Uterus (tissue), 4 donors: Measurements from ENCODE around the gene UMPS. TPM values are rescaled to one million over a fixed set of nuclear protein-coding genes. Genes with fewer than 3 reads are reported as not detected.
A peak's percentile ranks its signal among the peaks of the same experiment; 100 is the strongest.

ENCODE experiments used
- DNase-seq, 2 donors: peaks; one replicate each; pipeline ENCODE4 v3.0.0-alpha.2; 2019 to 2020
- H3K27ac ChIP-seq, 2 donors: fragments of 200-600 bp; sonication (generic); 1 replicate in 1 of 2; 2 replicates in 1 of 2; pipeline ENCODE4 v1.5.1; 2016 to 2018
- H3K27me3 ChIP-seq, 2 donors: fragments of 200-600 bp; sonication (generic); one replicate each; pipeline ENCODE4 v1.5.1; 2018 to 2019; ENCODE audit warnings: control low read depth in 1 of 2
- H3K36me3 ChIP-seq, 2 donors: fragments of 200-600 bp; sonication (generic); one replicate each; pipeline ENCODE4 v1.5.1; 2019; ENCODE audit warnings: control low read depth in 1 of 2
- H3K4me1 ChIP-seq, 2 donors: fragments of 200-600 bp; sonication (generic); one replicate each; pipeline ENCODE4 v1.5.1; 2018 to 2019; ENCODE audit warnings: control low read depth in 1 of 2
- H3K4me3 ChIP-seq, 2 donors: fragments of 200-600 bp; sonication (generic); 1 replicate in 1 of 2; 2 replicates in 1 of 2; pipeline ENCODE4 v1.5.1; 2018 to 2019; ENCODE audit warnings: mild to moderate bottlenecking in 1 of 2
- H3K9me3 ChIP-seq, 2 donors: fragments of 200-600 bp; sonication (generic); one replicate each; pipeline ENCODE4 v1.5.1; 2019; ENCODE audit warnings: control low read depth in 1 of 2
- CTCF ChIP-seq, 4 experiments: fragments of 200-600 bp in 2 of 4; fragments of 450-650 bp in 2 of 4; sonication (generic) in 2 of 4; IDR thresholded peaks; one replicate each; pipeline ENCODE4 v1.5.1; 2016 to 2019; ENCODE audit warnings: antibody characterized with exemption in 4 of 4, mild to moderate bottlenecking in 2 of 4, moderate library complexity in 1 of 4
- POLR2A ChIP-seq, 2 donors: fragments of 450-650 bp; IDR thresholded peaks; one replicate each; pipeline ENCODE4 v1.6.1; 2016; ENCODE audit warnings: antibody characterized with exemption in 2 of 2, mild to moderate bottlenecking in 1 of 2, moderate library complexity in 1 of 2
- intact Hi-C: fragments of 100-400 bp; cut with DNase I; formaldehyde crosslinking; loops from one replicate; pipeline ENCODE4 v1.15.1; 2023; ENCODE audit warnings: low total_unique reads
- total RNA-seq, 4 donors: library from RNA; depleted of rRNA in 3 of 4; stranded (reverse); fragments of >200 nt in 3 of 4; gene quantifications; one replicate each; pipeline versions ENCODE4 v1.1.0 to v1.2.4, GENCODE V29; 2014 to 2023
- donor health status: DM: yes; HTN: yes; CAD: no.

UMPS gene
- total RNA-seq, 4 donors from 2014 or later, result 5.4 to 54.8 (median 19.9) TPM

DNA sequence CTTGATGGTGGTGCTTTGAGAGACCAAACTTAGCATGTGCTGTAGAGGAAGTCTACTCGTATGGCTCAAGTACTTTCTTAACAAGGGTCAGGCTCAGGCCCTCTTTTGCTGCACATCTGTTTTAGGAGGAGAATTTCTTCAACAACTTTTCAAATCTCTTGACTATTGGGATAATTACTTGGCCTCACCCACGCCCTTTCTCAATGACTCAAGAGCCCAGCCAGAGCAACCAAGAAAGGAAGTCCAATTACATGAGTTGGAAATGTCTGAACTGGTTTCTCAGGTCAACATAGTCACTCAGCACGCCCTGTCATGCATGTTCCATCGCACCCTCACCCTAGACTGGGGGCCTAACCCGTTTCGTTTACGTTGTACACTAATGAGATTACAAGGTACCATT lies 44.8 kb upstream of the UMPS start:
- TF ChIP-seq CTCF (IDR thresholded peaks at IDR 0.05), result no peak
- TF ChIP-seq POLR2A (IDR thresholded peaks at IDR 0.05), result no peak
- H3K36me3 ChIP-seq, result no peaks in the 10 kb centered on the region
- no peaks in the 10 kb centered on the region for H3K9me3 ChIP-seq
- DNase-seq, result no peak
- no peak overlapping the region for H3K4me3 ChIP-seq
- intact Hi-C loops, result no loop called here
- no peak overlapping the region for H3K27ac ChIP-seq
- H3K4me1 ChIP-seq, result no peaks in the 10 kb centered on the region
- no peaks in the 10 kb centered on the region for H3K27me3 ChIP-seq

DNA sequence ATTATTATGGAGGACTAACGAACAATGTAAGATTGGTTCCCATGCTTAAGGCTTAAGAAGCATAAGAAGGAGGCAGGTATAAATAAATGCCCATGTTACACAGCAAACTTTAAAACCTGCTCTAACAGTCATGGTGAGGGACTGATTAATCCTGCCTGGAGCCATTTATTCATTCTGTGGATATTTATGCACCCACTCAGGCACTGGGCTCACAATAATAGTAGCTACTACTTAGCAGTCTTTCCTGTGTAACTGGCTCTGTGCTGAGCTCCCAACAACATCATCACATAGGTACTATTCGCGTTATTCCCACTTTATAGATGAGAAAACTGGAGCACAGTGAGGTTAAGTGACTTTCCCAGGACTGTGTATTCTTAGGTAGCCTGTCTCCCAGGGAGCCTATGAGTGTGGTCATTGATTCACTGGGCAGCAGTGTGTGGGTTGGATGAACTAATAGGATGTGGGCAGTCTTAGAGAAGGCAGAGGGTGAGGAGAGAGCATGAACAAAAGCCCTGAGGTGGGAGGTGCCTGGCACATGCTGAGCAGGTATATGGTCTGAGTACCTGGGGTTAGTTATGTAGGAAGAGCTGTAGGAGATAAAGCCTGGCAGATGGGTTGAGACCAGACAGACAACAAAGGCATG lies 44.1 kb upstream of the UMPS start:
- Histone ChIP-seq H3K27me3 (no peaks in the 10 kb centered on the region), H3K9me3 (no peaks in the 10 kb centered on the region), H3K4me1 (no peaks in the 10 kb centered on the region), H3K36me3 (no peaks in the 10 kb centered on the region), H3K4me3 (no peak overlapping the region), H3K27ac (no peak overlapping the region)
- no peak for DNase-seq
- TF ChIP-seq CTCF (IDR thresholded peaks at IDR 0.05), result no peak
- TF ChIP-seq POLR2A (IDR thresholded peaks at IDR 0.05), result no peak
- intact Hi-C loops, result no loop called here

- peak; percentile 64 to 71 for DNase-seq
- intact Hi-C loops, result loop anchor here (2.0 kb wide), 1 partner anchor 124 kb away; no protein-coding TSS in a partner anchor
- H3K27ac ChIP-seq, result no peak overlapping the region
- no peaks in the 10 kb centered on the region for H3K36me3 ChIP-seq
- H3K9me3 ChIP-seq, result no peaks in the 10 kb centered on the region
- TF ChIP-seq POLR2A (IDR thresholded peaks at IDR 0.05) (no peak), CTCF (IDR thresholded peaks at IDR 0.05) (peak; percentile 65 to 83 (median 76))
- H3K4me1 ChIP-seq, result no peaks in the 10 kb centered on the region
- H3K27me3 ChIP-seq, result no peaks in the 10 kb centered on the region
- no peak overlapping the region for H3K4me3 ChIP-seq
Measured at GRCh38 chr3:124688581-124689454, 41.4 kb upstream of the UMPS start.

- DNase-seq, result no peak
- intact Hi-C loops, result no loop called here
Measured at GRCh38 chr3:124691599-124691998, 38.7 kb upstream of the UMPS start.

More at GRCh38 chr3:124691599-124691998, 38.7 kb upstream of the UMPS start:
- TF ChIP-seq CTCF (IDR thresholded peaks at IDR 0.05), result no peak
- no peak for TF ChIP-seq POLR2A (IDR thresholded peaks at IDR 0.05)
- H3K27me3 ChIP-seq, result no peaks in the 10 kb centered on the region
- H3K9me3 ChIP-seq, result no peaks in the 10 kb centered on the region
- H3K4me3 ChIP-seq, result no peak overlapping the region
- no peak overlapping the region for H3K27ac ChIP-seq
- H3K36me3 ChIP-seq, result no peaks in the 10 kb centered on the region
- H3K4me1 ChIP-seq, result no peaks in the 10 kb centered on the region
